ENCODE measurements around the gene TP53BP2. TPM values are rescaled to one million over a fixed set of nuclear protein-coding genes. Genes with fewer than 3 reads are reported as not detected.
"Not testable (repeated sequence)": the region's sequence is repeated elsewhere in the genome, so short reads cannot be mapped to it uniquely, and the experiment has no call there.

Gene TP53BP2
- total RNA-seq, 1 experiment from 2014 or later: 32.0 TPM

GRCh38 chr1:223870617-223871574 lies 25.1 kb upstream of the TP53BP2 start:
- Histone ChIP-seq H3K79me2 (ENCODE audit: low read length) (no peaks in the 10 kb centered on the region), H3K27me3 (ENCODE audit: low read length) (no peaks in the 10 kb centered on the region), H3K36me3 (ENCODE audit: low read depth, low read length) (no peaks in the 10 kb centered on the region), H3K9ac (ENCODE audit: low read length) (no peak overlapping the region), H3K9me2 (replicated peaks; ENCODE audit: low read length) (no peaks in the 10 kb centered on the region), H3K4me2 (ENCODE audit: low read length) (no peak overlapping the region), H3K27ac (ENCODE audit: low read length) (no peak overlapping the region), H2AFZ (ENCODE audit: low read length) (no peak overlapping the region), H3K4me3 (ENCODE audit: low read length) (no peak overlapping the region), H3F3A (ENCODE audit: low read length, unreplicated experiment) (peaks cover 3% of the 10 kb centered on the region), H4K20me1 (ENCODE audit: low read length) (no peaks in the 10 kb centered on the region), H3K4me1 (ENCODE audit: insufficient read depth, low read length) (peaks cover 15% of the 10 kb centered on the region), H3K9me3 (ENCODE audit: low read length) (no peaks in the 10 kb centered on the region)
- no TSS peak for BruUV-seq (replicated peaks)
- ChIA-PET POLR2A (ENCODE audit: unreplicated experiment) (no interaction called here), CTCF (no interaction called here)
- TF ChIP-seq CTCF (conservative IDR thresholded peaks at IDR 0.05; ENCODE audit: low read depth, low read length): no peak
- TF ChIP-seq EZH2phosphoT487 (IDR thresholded peaks at IDR 0.05; ENCODE audit: borderline replicate concordance, low read length): no peak
- no peak for TF ChIP-seq EZH2 (IDR thresholded peaks at IDR 0.05; ENCODE audit: low read length, unreplicated experiment)
- intact Hi-C loops (cut with micrococcal nuclease): no loop called here
- no peak for DNase-seq
- no peak for ATAC-seq

DNA sequence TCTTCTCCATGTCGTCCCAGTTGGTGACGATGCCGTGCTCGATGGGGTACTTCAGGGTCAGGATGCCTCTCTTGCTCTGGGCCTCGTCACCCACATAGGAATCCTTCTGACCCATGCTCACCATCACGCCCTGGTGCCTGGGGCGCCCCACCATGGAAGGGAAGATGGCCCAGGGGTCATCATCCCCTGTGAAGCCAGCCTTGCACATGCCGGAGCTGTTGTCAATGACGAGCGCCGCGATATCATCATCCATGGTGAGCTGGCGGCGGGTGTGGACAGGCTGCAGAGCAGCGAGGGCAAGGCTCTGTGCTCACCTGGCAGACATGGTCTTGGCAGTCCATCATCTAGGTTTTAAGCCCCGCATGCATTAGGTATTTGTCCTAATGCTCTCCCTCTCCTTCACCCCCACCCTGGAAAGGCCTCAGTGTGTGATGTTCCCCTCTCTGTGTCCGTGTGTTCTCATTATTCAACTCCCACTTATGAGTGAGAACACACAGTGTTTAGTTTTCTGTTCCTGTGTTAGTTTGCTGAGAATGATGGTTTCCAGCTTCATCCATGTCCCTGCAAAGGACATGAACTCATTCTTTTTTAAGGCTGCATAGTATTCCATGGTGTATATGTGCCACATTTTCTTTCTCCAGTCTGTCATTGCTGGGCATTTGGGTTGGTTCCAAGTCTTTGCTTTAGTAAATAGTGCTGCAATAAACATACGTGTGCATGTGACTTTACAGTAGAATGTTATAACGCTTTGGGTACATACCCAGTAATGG lies 19.0 kb upstream of the TP53BP2 start:
- H3K79me2 ChIP-seq (ENCODE audit: low read length); CTCF ChIA-PET; POLR2A ChIA-PET (ENCODE audit: unreplicated experiment); H3K27me3 ChIP-seq (ENCODE audit: low read length); H3K9me2 ChIP-seq (replicated peaks; ENCODE audit: low read length); H4K20me1 ChIP-seq (ENCODE audit: low read length); H2AFZ ChIP-seq (ENCODE audit: low read length); H3K36me3 ChIP-seq (ENCODE audit: low read depth, low read length); H3K4me3 ChIP-seq (ENCODE audit: low read length); DNase-seq; BruUV-seq (replicated peaks); ATAC-seq; H3F3A ChIP-seq (ENCODE audit: low read length, unreplicated experiment); H3K4me2 ChIP-seq (ENCODE audit: low read length); intact Hi-C loops (cut with micrococcal nuclease); H3K9me3 ChIP-seq (ENCODE audit: low read length); H3K27ac ChIP-seq (ENCODE audit: low read length); H3K9ac ChIP-seq (ENCODE audit: low read length): not testable (repeated sequence)
- H3K4me1 ChIP-seq (ENCODE audit: insufficient read depth, low read length): peaks cover 10% of the 10 kb centered on the region

DNA sequence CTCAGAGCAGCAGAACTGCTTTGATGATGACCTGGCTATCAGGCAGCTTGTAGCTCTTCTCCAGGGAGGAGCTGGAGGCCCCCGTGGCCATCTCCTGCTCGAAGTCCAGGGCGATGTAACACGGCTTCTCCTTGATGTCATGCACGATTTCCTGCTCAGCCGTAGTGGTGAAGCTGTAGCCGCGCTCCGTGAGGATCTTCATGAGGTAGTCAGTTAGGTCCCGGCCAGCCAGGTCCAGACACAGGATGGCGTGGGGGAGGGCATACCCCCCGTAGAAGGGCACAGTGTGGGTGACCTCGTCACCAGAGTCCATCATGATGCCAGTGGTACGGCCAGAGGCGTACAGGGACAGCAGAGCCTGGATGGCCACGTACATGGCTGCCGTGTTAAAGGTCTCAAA lies 18.3 kb upstream of the TP53BP2 start:
- H3K9me2 ChIP-seq (replicated peaks; ENCODE audit: low read length): no peaks in the 10 kb centered on the region
- no peaks in the 10 kb centered on the region for H4K20me1 ChIP-seq (ENCODE audit: low read length)
- no peak overlapping the region for H3K4me3 ChIP-seq (ENCODE audit: low read length)
- H2AFZ ChIP-seq (ENCODE audit: low read length): no peak overlapping the region
- H3K4me2 ChIP-seq (ENCODE audit: low read length): no peak overlapping the region
- no peaks in the 10 kb centered on the region for H3F3A ChIP-seq (ENCODE audit: low read length, unreplicated experiment)
- BruUV-seq (replicated peaks): no TSS peak
- no peak for DNase-seq
- no peaks in the 10 kb centered on the region for H3K36me3 ChIP-seq (ENCODE audit: low read depth, low read length)
- H3K9me3 ChIP-seq (ENCODE audit: low read length): no peaks in the 10 kb centered on the region
- no peaks in the 10 kb centered on the region for H3K27me3 ChIP-seq (ENCODE audit: low read length)
- no peak for ATAC-seq
- intact Hi-C loops (cut with micrococcal nuclease): no loop called here
- CTCF ChIA-PET: no interaction called here
- POLR2A ChIA-PET (ENCODE audit: unreplicated experiment): no interaction called here
- TF ChIP-seq EZH2 (IDR thresholded peaks at IDR 0.05; ENCODE audit: low read length, unreplicated experiment) (no peak), EZH2phosphoT487 (IDR thresholded peaks at IDR 0.05; ENCODE audit: borderline replicate concordance, low read length) (no peak)
- H3K79me2 ChIP-seq (ENCODE audit: low read length): no peaks in the 10 kb centered on the region
- no peak overlapping the region for H3K9ac ChIP-seq (ENCODE audit: low read length)
- H3K4me1 ChIP-seq (ENCODE audit: insufficient read depth, low read length): peaks cover 17% of the 10 kb centered on the region
- no peak overlapping the region for H3K27ac ChIP-seq (ENCODE audit: low read length)

All from PC-3 (cell line).